Activated CD8-positive, alpha-beta memory T cell treated with anti-CD3 and anti-CD28 coated beads, Interleukin-2, amount 50 U/mL, for 24 hours (primary cell): ENCODE results near the gene CHCHD6.

Experiments used
- DNase-seq: peaks from one replicate; pipeline ENCODE4 v3.0.0-alpha.2; 2020; ENCODE audit errors: extremely low read depth

CHCHD6 gene

GRCh38 chr3:126959136-126959920 is 255.3 kb downstream of the CHCHD6 start:
- no peak for DNase-seq

DNA sequence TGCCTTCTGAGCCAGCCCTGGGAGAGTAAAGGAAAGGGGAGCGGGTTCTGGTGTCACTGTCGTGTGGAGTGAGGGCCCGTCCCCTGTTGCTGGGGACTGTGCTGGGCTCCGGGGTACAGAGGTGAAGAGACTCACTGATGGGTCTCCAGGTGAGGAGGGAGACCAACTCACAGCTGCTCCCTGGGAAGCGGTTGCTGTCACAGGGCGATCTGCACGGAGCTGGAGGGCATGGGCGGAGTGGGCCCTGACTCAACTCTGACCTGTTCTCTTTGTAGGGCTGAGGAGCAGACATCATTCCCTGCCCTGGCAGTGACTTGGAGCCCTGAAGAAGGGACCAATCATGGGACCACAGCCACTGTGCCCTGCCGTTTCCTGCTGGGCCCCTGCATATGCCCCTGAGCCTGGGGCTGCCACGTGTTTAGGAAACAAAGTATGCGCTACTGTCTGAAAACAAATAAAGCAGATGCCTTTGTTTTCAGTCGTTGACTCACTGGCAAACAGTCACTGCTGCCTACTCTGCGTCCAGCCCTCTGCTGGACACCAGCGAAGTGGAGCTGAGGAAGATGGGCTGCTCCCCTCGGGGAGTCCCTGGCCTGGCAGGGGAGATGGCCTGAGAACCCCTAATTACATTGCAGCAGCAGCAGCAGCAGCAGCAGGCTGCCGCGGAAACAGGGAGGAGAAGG is 256.0 kb downstream of the CHCHD6 start:
- no peak for DNase-seq

- DNase-seq = no peak
Observed at GRCh38 chr3:126960604-126960995, 256.6 kb downstream of the CHCHD6 start.

DNA sequence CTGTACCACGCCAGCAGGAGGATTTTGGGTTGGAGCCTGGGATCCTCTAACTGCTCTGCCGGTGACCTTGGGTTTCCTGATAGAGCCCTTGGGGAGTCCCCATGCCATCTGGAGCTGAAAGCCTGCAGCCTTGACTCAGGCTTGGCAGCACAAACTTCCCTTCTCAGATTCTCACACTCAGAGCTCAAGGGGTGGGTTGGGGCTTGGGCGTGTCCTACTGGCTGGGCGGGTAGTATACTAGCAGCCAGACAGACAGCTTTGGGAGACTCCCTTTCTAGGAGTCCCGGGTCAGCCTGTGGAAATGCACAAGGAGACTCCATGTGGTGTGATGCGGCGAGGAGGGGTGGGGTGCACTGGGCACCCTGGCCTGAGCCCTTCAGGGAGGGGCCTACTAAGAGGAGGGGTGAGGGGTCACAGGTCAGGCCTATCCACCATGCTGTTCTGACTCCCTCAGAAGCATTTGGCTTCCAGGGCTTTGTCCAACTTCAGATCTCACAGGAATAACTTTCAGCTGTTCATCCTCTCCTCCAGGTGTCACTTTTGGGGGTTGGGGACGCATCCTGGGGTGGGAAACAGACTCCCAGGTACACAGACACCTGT is 257.3 kb downstream of the CHCHD6 start:
- no peak for DNase-seq

DNA sequence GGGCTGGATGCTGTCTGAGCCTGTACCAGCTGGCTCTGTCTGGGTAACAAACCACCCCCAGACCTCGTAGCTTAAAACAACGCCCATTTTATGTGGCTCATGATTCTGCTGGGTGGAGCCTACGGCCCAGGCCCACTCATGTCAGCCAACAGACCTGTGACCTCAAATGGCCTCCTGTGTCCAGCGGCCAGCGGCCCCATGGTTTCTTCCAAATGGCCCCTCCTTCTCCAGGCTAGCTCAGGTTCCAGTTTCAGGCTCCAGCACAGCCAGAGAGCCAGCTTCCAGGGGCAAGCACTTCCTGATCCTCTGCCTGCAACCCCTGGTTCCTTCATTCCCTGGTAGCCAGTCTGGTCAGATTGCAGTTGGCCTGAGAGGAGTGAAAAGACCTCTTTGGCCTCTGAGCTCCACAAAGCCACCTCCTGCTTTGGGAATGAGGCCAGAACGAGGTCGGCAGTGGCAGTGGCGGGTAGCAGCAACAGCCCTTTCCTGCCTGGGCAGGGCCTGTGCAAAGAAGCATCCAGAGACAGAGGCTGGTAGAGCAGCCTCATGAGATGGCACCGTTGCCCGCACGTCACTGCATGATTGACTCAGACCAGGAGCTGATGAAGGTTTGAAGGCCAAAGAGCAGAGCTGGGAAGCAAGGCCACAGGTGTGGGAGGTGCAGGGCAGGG is 257.9 kb downstream of the CHCHD6 start:
- DNase-seq = no peak

DNA sequence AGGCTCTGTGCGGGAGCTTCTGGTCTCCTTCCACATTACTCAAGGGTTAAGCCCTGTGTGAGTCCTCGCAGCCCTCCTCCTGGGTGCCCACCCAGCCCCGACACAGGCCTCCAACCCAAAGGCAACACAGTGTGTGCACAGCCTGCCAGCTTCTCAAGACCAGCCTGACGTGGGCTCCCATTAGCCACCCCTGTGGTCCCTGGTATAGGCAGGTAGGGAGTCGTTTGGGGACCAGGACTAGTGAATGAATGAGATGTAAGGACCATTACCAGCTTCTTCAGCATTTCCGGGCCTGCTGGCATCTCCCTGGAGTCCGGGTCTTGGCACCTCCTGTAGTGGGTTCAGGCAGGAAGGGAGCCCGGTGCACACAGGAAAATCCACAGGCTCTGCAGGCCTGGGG is 258.7 kb downstream of the CHCHD6 start:
- no peak for DNase-seq

DNA sequence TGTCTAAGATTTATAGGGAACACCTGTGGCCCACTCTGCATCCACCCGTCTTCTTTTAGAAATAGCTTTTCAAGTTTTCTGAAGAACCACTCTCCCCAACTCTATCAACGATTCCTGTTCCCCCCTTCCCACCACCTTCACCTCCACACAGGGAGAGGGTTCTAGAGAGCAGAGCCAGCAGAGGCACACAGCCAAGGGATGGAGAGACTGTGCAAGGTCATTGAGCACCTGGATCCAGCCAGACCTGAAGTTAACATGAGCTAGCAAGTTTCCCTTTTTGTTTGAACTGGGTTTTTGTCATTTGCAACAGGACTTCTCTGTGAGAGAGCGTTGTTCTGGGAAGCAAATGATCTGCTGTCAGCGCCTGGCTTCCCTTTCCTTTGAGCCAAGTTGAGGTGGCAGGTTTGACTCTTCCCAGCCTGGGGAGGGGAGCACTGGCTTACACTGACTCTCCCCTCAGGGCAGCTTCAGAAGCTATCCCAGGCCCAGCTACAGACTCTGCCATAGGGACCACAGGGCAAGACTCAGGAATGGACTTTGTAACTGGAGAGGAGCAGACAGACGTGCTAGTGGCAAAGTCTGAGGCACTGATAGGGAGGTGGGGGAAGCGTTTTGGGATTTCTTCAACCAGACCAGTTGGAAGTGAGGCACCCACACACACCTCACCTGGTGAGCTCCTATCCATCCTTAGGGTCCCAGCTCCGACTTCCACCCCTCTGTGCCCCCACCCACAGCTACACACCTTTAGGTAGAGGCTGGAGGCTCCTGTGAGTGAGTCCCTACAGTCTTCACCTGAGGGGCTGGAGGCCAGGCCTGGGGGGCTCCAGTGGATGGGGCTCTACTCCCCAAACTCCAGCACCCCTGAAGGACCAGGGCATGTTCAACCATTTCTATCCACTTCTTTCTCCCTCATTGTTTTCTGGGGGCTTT is 259.5 kb downstream of the CHCHD6 start:
- DNase-seq = no peak

DNA sequence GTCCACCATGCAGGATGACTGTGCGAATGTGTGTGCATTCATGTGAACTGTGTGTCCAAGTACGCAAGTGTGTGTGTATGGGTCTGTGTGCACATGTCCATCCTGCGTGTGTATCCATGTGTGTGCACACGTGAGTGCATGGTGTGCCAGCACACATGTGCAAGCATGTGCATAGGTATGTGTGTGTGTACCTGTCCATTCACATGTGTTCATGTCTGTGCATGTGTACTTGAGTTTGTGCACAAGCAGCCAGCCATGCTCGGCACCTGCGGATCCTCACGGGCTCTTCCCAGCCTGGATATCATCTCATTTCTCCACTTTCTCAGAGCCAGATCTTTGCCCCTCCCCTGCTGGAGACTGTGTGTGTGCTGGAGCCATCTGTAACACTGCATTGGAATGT is 260.2 kb downstream of the CHCHD6 start:
- DNase-seq = no peak

DNA sequence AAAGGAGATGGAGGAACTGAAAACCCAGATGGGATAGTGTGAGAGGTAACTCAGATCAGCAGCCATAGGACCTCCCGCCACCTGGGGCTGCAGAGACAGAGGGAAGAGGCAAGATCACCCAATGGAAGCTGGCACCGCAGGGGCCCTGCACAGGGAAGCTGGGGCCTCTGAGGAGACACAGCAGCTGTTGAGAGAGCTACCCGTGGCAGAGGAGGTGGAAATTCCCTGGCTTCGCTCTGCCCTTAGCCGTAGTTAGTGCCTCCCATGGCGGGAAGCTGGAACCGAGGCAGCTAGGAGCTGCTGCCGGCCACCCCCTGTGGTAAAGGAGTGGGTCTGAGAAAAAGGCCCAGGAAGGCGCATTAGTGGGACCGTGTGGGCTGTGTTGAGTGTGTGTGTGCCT is 260.9 kb downstream of the CHCHD6 start:
- DNase-seq = no peak

GRCh38 chr3:126965526-126966080 is 261.6 kb downstream of the CHCHD6 start:
- DNase-seq = no peak

DNA sequence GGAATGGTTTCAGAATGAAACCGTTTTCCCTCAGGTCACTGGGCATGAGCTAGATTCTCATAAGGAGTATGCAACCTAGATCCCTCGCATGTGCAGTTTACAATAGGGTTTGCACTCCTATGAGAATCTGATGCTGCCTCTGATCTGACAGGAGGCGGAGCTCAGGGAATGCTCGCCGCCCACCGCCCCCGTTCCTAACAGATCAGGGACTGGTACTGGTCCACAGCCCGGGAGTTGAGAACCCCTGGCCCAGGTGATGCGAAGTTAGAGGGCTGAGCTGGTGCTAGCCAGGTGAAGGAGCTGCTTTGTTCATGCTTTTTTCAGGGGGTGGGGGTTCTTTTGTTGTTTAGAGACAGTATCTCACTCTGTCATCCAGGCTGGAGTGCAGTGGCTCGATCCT is 263.3 kb downstream of the CHCHD6 start:
- no peak for DNase-seq

GRCh38 chr3:126968391-126969390 is 264.7 kb downstream of the CHCHD6 start:
- DNase-seq = no peak

DNA sequence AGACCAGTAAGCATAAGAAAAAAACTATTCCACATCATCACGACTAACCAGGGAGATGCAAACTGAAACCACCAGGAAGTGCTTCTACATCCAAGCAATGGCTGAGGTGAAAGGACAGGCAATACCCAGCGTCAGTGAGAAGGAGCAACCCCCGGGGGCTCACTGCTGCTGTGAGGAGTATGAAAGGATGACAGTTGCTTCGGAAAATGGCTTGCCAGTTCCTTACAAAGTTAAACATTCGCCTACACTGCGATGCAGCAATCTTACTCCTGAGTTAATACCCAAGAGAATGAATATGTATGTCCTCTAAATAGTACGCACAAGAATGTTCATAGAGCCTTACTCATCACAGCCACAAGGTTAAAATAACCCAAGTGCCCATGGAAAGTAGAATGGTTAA is 265.5 kb downstream of the CHCHD6 start:
- DNase-seq = no peak

- no peak for DNase-seq
Observed at GRCh38 chr3:126970101-126970500, 266.1 kb downstream of the CHCHD6 start.

DNA sequence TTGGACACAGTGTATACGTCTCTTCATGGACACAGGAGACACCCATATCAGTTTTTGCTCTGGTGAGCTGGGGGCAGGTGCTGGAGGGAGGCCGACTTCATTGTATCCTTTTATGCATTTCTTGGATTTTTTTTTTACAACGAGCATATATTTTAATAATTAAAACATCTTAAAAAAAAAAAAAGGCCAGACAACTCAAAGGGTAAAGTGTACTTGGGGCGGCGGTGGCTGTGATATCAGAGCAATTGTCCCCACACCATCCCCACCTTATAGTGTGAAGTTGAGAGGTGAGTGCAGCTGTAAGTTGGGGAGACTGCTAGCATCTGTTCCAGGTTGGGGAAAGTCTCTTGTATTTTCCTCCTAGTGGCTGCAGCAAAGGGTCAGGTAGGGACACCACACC is 266.9 kb downstream of the CHCHD6 start:
- no peak for DNase-seq

- no peak for DNase-seq
Observed at GRCh38 chr3:126971891-126972351, 267.9 kb downstream of the CHCHD6 start.

GRCh38 chr3:126972866-126973265 is 268.8 kb downstream of the CHCHD6 start:
- DNase-seq = no peak

DNA sequence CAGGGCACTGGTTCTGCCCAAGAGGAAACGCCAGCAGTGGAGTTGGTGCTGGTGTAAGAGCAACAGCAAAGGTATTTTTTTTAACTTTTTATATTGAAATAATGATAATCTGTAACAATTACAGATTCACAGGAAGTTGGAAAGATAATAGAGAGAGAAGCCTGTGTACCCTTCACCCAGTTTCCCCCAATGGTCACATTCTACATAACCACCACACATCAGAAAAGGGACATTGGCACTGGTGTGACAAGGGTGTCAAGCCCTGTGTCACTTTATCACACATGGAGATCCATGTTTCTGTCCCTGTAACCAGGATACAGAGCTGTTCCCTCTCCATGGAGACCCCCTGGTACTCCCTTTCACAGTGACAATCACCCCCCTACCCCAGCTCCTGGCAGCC is 269.8 kb downstream of the CHCHD6 start:
- DNase-seq = no peak

- no peak for DNase-seq
Observed at GRCh38 chr3:126974756-126975155, 270.7 kb downstream of the CHCHD6 start.

DNA sequence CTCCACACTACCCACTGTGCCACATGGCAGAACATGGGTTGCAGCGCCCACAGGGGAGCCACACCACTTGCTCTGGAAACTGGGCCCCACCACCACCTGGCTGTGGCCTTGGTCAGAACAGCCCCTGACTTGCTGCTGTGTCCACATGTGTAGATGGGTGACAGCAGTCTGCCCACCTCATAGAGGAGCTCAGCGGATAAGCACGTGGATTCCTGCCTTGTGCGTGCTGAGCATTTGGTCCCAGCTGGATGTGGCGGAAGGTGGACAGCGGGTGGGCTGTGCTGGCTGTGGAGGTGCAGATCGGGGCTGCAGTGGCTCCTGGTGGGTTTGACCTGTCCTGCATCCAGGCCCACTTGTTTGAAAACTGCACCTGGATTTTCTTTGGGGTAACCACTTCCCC is 272.9 kb downstream of the CHCHD6 start:
- DNase-seq = no peak
